Panc1 (cell line): ENCODE results near the gene C5orf52. TPM values are rescaled to one million over a fixed set of nuclear protein-coding genes. Genes with fewer than 3 reads are reported as not detected.

Experiments
- ATAC-seq: fragments of 200-7000 bp; cut with Tn5 transposase; 2 replicates; pipeline ENCODE4 v1.9.1; 2020; ENCODE audit warnings: mild to moderate bottlenecking, moderate library complexity
- BruUV-seq: library from RNA; stranded (reverse); fragments of 400-500 nt; replicated peaks from 2 replicates; lab custom pipeline; 2021; lab: Mats Ljungman, UMichigan
- CTCF ChIA-PET: fragments of 300-600 bp; sonication (Branson Sonifier 250); formaldehyde crosslinking; loops from one replicate; lab custom pipeline; 2022; ENCODE audit warnings: antibody characterized with exemption; lab: Charles Lee
- POLR2A ChIA-PET: fragments of 300-600 bp; sonication (Branson Sonifier 250); formaldehyde crosslinking; loops from one replicate; lab custom pipeline; 2022; ENCODE audit warnings: antibody characterized with exemption; lab: Charles Lee
- DNase-seq: peaks from one replicate; pipeline ENCODE4 v3.0.0-alpha.2; 2010; ENCODE audit warnings: low read depth, low spot score
- H3K27ac ChIP-seq: 2 replicates; pipeline ENCODE4 v1.5.1; 2011; ENCODE audit warnings: mild to moderate bottlenecking, low read length, inconsistent platforms
- H3K27me3 ChIP-seq: fragments of 200-500 bp; sonication (Bioruptor generic); 2 replicates; pipeline ENCODE4 v1.6.0; 2014; ENCODE audit warnings: low read length, inconsistent platforms; ENCODE audit not compliant: control insufficient read depth, insufficient read depth
- H3K36me3 ChIP-seq: fragments of 200-500 bp; sonication (Bioruptor generic); 2 replicates; pipeline ENCODE4 v1.5.1; 2014; ENCODE audit warnings: inconsistent platforms, mild to moderate bottlenecking, low read length, moderate library complexity; ENCODE audit not compliant: control insufficient read depth, insufficient read depth
- H3K4me1 ChIP-seq: 2 replicates; pipeline ENCODE4 v1.5.1; 2011; ENCODE audit warnings: inconsistent platforms, mild to moderate bottlenecking, low read length, moderate library complexity; ENCODE audit not compliant: control insufficient read depth, insufficient read depth
- H3K4me3 ChIP-seq, 2 experiments: 2 replicates each; pipeline ENCODE4 v1.5.1; 2011 to 2012; ENCODE audit warnings: low read depth in 2 of 2, low read length in 2 of 2, mild to moderate bottlenecking in 2 of 2, inconsistent platforms in 1 of 2, moderate library complexity in 1 of 2
- H3K9me3 ChIP-seq: fragments of 200-500 bp; sonication (Bioruptor generic); 2 replicates; pipeline ENCODE4 v1.5.1; 2014; ENCODE audit warnings: low read depth, mild to moderate bottlenecking, inconsistent platforms, low read length, moderate library complexity; ENCODE audit not compliant: control insufficient read depth, insufficient read depth
- CTCF ChIP-seq: fragments of 450-650 bp; IDR thresholded peaks from 2 replicates; pipeline ENCODE4 v1.5.1; 2017; ENCODE audit warnings: mild to moderate bottlenecking
- POLR2AphosphoS5 ChIP-seq: IDR thresholded peaks from 2 replicates; pipeline ENCODE4 v1.6.1; 2012; ENCODE audit warnings: mild to moderate bottlenecking, low read depth, low read length, moderate library complexity
- REST ChIP-seq, 2 experiments: IDR thresholded peaks; 2 replicates each; pipeline ENCODE4 v1.6.1; 2011 to 2012; ENCODE audit warnings: low read depth in 2 of 2, control low read depth in 1 of 2, low read length in 1 of 2, mild to moderate bottlenecking in 1 of 2, moderate library complexity in 1 of 2; ENCODE audit not compliant: insufficient read depth in 1 of 2
- SIN3A ChIP-seq: IDR thresholded peaks from 2 replicates; pipeline ENCODE4 v1.6.1; 2012; ENCODE audit warnings: low read depth, mild to moderate bottlenecking, low read length, moderate library complexity, borderline replicate concordance; ENCODE audit not compliant: insufficient read depth
- TCF7L2 ChIP-seq: IDR thresholded peaks from 2 replicates; pipeline ENCODE4 v1.6.1; 2011; ENCODE audit warnings: mild to moderate bottlenecking, low read depth, low read length, inconsistent platforms
- in situ Hi-C: cut with HindIII; loops from 2 replicates; pipeline ENCODE4 v1.10.0; 2016; ENCODE audit warnings: low sequenced_read_pairs, low pct_unique_long_range_greater_than_20kb
- intact Hi-C: fragments of 100-400 bp; cut with micrococcal nuclease; formaldehyde crosslinking; loops from one replicate; pipeline ENCODE4 v1.10.0; 2022; ENCODE audit not compliant: unreplicated experiment
- total RNA-seq: library from RNA; stranded (reverse); gene quantifications from one replicate; pipeline ENCODE4 v1.2.1, GENCODE V29; 2021; ENCODE audit not compliant: unreplicated experiment

Gene C5orf52
- total RNA-seq, 1 experiment from 2014 or later, result not detected

GRCh38 chr5:157626831-157627230 lies 44.5 kb upstream of the C5orf52 start:
- ChIA-PET POLR2A (no interaction called here), CTCF (no interaction called here)
- TF ChIP-seq REST (IDR thresholded peaks at IDR 0.05; ENCODE audit: insufficient read depth in 1 of 2, low read depth in 2 of 2, low read length in 1 of 2), result no peak
- no peak for TF ChIP-seq POLR2AphosphoS5
- TF ChIP-seq SIN3A, result no peak
- TF ChIP-seq CTCF, result no peak
- TF ChIP-seq TCF7L2, result no peak
- no peak for ATAC-seq
- intact Hi-C loops, result no loop called here
- no peak for DNase-seq
- 0 out of 2 replicates have a peak, but pooled peaks cover 5% of the 10 kb centered on the region for H3K27me3 ChIP-seq
- no TSS peak for BruUV-seq
- no peaks in the 10 kb centered on the region for H3K36me3 ChIP-seq
- no peaks in the 10 kb centered on the region for H3K4me1 ChIP-seq
- no peaks in the 10 kb centered on the region for H3K9me3 ChIP-seq
- H3K4me3 ChIP-seq, result no peak overlapping the region
- no peak overlapping the region for H3K27ac ChIP-seq
- in situ Hi-C loops, result no loop called here

GRCh38 chr5:157630341-157630740 lies 41.0 kb upstream of the C5orf52 start:
- no peaks in the 10 kb centered on the region for H3K36me3 ChIP-seq
- H3K27me3 ChIP-seq, result 0 out of 2 replicates have a peak, but pooled peaks cover under 1% of the 10 kb centered on the region
- no peak overlapping the region for H3K27ac ChIP-seq
- in situ Hi-C loops (no loop called here), intact Hi-C loops (no loop called here)
- DNase-seq (no peak), ATAC-seq (no peak)
- H3K9me3 ChIP-seq, result no peaks in the 10 kb centered on the region
- TF ChIP-seq POLR2AphosphoS5 (no peak), CTCF (no peak), TCF7L2 (no peak), REST (IDR thresholded peaks at IDR 0.05; ENCODE audit: insufficient read depth in 1 of 2, low read depth in 2 of 2, low read length in 1 of 2) (no peak), SIN3A (no peak)
- CTCF ChIA-PET, result no interaction called here
- POLR2A ChIA-PET, result no interaction called here
- no TSS peak for BruUV-seq
- H3K4me3 ChIP-seq, result no peak overlapping the region
- no peaks in the 10 kb centered on the region for H3K4me1 ChIP-seq
